ENCODE data around the gene GPR39. TPM values are rescaled to one million over a fixed set of nuclear protein-coding genes. Genes with fewer than 3 reads are reported as not detected.

The GPR39 gene
- total RNA-seq, 1 donor from 2014 or later, result 1.0 TPM

DNA sequence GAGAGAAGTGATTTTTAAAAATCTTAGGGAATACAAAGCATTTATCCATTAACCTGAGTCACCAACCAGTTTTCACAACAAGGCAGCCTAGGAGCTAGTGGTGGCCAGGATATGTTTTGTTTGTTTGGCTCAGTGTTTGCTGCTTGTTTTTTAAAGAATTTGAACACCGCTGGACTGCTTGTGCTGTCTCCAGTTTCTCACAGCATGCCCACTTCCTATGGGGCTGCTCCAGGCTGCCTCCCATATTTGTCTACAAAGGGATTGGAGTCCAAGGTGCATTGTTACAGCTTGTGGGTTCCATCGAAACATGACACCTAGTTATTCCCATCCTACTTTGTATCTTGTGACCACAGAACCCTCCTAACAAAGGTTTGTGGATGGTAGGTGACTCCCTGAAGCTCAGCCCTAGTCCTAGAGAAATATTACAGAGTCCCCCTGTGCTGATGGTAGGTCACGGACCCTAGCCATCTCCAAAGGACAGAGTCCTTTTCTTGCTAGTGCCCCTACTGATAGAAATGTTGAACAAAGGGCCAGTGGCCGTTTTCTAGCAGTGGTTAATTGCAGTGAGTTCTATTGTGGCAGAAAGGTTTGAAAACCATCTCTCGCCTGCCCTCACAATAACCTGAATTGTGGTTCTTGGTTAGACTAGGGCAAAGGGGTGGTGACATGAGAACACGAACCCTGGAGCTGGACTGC lies 23.2 kb downstream of the GPR39 start:
- Mint-ChIP-seq H3K36me3 (ENCODE audit: unreplicated experiment) (no peaks in the 10 kb centered on the region), H3K4me1 (ENCODE audit: low read depth, unreplicated experiment) (peaks cover 30% of the 10 kb centered on the region), H3K9me3 (ENCODE audit: unreplicated experiment) (peaks cover 5% of the 10 kb centered on the region), H3K27ac (ENCODE audit: unreplicated experiment) (peak overlapping the region; percentile 6), H3K4me3 (ENCODE audit: unreplicated experiment) (no peak overlapping the region), H3K27me3 (ENCODE audit: unreplicated experiment) (peaks cover 4% of the 10 kb centered on the region)
- DNase-seq, result no peak
- no peak for TF ChIP-seq CTCF (IDR thresholded peaks at IDR 0.05; ENCODE audit: partially characterized antibody, unreplicated experiment)

DNA sequence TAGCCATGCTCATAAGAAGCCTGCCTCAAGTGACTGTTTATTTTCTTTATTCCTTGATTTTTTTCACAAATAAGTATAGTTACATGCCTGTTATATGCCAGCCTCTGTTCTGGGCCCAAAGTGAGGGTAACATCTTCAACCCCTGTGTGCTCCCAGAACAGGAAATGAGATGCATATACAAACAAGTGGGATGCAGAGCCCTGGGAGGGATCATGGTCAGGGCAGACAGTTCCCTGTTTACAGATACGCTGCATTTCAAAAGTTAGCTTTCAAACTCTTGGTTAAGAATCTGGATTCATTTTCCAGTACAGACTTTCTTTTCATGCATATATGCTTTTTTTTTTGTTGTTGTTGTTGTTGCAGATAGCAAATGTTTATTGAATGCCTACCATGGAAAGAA lies 24.4 kb downstream of the GPR39 start:
- H3K36me3 Mint-ChIP-seq (ENCODE audit: unreplicated experiment), result no peaks in the 10 kb centered on the region
- H3K27me3 Mint-ChIP-seq (ENCODE audit: unreplicated experiment), result peaks cover 4% of the 10 kb centered on the region
- no peak overlapping the region for H3K27ac Mint-ChIP-seq (ENCODE audit: unreplicated experiment)
- no peak for TF ChIP-seq CTCF (IDR thresholded peaks at IDR 0.05; ENCODE audit: partially characterized antibody, unreplicated experiment)
- no peak overlapping the region for H3K4me3 Mint-ChIP-seq (ENCODE audit: unreplicated experiment)
- H3K9me3 Mint-ChIP-seq (ENCODE audit: unreplicated experiment), result peaks cover 5% of the 10 kb centered on the region
- no peak for DNase-seq
- H3K4me1 Mint-ChIP-seq (ENCODE audit: low read depth, unreplicated experiment), result peaks cover 27% of the 10 kb centered on the region

DNA sequence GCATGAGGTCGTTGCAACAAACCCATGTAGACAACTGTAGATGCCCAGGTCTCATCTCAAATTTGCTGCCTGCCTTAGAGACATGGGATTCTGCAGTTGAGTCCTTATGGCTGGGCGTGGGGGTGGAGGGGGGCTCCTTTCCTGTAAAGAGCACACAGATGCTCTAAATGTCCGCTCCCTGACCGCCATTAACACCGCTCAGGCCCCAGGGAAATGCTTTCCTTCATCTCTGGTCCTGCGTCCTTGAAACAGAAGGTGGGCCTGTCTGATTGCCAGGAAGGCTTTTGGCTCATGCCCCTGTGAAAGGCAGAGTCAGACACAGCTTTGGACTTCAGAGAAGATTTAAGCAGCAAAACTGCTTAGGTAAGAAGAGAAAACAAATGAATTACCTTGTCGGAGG lies 25.7 kb downstream of the GPR39 start:
- peak overlapping the region; percentile 95 for H3K27ac Mint-ChIP-seq (ENCODE audit: unreplicated experiment)
- H3K4me3 Mint-ChIP-seq (ENCODE audit: unreplicated experiment), result peak overlapping the region; percentile 79
- no peaks in the 10 kb centered on the region for H3K36me3 Mint-ChIP-seq (ENCODE audit: unreplicated experiment)
- peak; percentile 65 for DNase-seq
- peaks cover 5% of the 10 kb centered on the region for H3K9me3 Mint-ChIP-seq (ENCODE audit: unreplicated experiment)
- peaks cover 27% of the 10 kb centered on the region for H3K4me1 Mint-ChIP-seq (ENCODE audit: low read depth, unreplicated experiment)
- peaks cover 4% of the 10 kb centered on the region for H3K27me3 Mint-ChIP-seq (ENCODE audit: unreplicated experiment)
- TF ChIP-seq CTCF (IDR thresholded peaks at IDR 0.05; ENCODE audit: partially characterized antibody, unreplicated experiment), result no peak

DNA sequence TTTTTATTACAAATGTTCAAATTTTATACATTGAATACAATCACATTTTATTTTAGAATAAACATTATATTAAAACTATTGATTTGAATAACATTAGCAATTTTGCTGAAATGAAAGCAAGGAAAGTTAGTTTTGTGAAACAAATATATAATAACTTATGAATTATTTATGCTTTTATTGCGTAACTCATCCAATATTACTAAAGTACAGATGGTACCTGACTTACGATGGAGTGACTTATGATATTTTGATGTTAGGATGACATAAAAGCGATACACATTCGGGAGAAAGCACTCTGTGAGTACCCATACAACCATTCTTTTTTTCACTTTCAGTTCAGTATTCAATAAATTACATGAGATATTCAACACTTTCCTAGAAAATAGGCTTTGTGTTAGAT lies 26.5 kb downstream of the GPR39 start:
- no peak for DNase-seq
- H3K4me1 Mint-ChIP-seq (ENCODE audit: low read depth, unreplicated experiment), result peaks cover 30% of the 10 kb centered on the region
- H3K27me3 Mint-ChIP-seq (ENCODE audit: unreplicated experiment), result no peaks in the 10 kb centered on the region
- no peak overlapping the region for H3K27ac Mint-ChIP-seq (ENCODE audit: unreplicated experiment)
- no peak for TF ChIP-seq CTCF (IDR thresholded peaks at IDR 0.05; ENCODE audit: partially characterized antibody, unreplicated experiment)
- H3K4me3 Mint-ChIP-seq (ENCODE audit: unreplicated experiment), result no peak overlapping the region
- H3K36me3 Mint-ChIP-seq (ENCODE audit: unreplicated experiment), result no peaks in the 10 kb centered on the region
- H3K9me3 Mint-ChIP-seq (ENCODE audit: unreplicated experiment), result peaks cover 5% of the 10 kb centered on the region

DNA sequence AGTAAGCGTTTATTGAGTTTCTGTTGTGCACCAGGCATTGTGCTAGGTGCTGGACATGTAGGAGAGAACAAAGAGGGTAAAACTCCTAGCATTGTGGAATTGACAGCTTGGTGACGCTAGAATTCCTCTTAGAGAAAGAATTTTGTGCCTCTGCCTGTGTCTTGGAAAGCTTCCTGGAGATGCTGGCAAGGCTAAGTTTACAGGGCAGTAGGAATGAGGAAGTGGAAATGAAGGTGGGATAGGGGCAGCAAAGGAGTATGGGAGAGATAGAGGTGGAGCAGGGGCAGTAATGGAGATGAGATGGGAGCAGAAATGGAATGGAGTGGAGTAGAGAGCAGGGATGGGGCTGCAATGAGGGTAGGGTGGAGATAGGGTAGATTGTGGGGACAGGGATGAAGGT lies 29.8 kb downstream of the GPR39 start:
- H3K27me3 Mint-ChIP-seq (ENCODE audit: unreplicated experiment), result no peaks in the 10 kb centered on the region
- peak overlapping the region; percentile 2 for H3K27ac Mint-ChIP-seq (ENCODE audit: unreplicated experiment)
- peaks cover 20% of the 10 kb centered on the region for H3K4me1 Mint-ChIP-seq (ENCODE audit: low read depth, unreplicated experiment)
- H3K4me3 Mint-ChIP-seq (ENCODE audit: unreplicated experiment), result no peak overlapping the region
- TF ChIP-seq CTCF (IDR thresholded peaks at IDR 0.05; ENCODE audit: partially characterized antibody, unreplicated experiment), result no peak
- H3K36me3 Mint-ChIP-seq (ENCODE audit: unreplicated experiment), result no peaks in the 10 kb centered on the region
- DNase-seq, result no peak
- peaks cover 5% of the 10 kb centered on the region for H3K9me3 Mint-ChIP-seq (ENCODE audit: unreplicated experiment)
